GM12873 (cell line): Measurements from ENCODE around the gene PRDM11.

Source experiments
- TF ChIP-seq, protein P1 (sequence below): IDR thresholded peaks from 2 replicates; pipeline ENCODE4 v1.5.1; 2012; ENCODE audit warnings: low read depth, mild to moderate bottlenecking, moderate library complexity, low read length, control low read depth; ENCODE audit not compliant: insufficient read depth; ENCODE audit errors: missing control alignments

Gene PRDM11

GRCh38 chr11:45254070-45254469 is 107.6 kb downstream of the PRDM11 start:
- TF ChIP-seq, protein P1, sequence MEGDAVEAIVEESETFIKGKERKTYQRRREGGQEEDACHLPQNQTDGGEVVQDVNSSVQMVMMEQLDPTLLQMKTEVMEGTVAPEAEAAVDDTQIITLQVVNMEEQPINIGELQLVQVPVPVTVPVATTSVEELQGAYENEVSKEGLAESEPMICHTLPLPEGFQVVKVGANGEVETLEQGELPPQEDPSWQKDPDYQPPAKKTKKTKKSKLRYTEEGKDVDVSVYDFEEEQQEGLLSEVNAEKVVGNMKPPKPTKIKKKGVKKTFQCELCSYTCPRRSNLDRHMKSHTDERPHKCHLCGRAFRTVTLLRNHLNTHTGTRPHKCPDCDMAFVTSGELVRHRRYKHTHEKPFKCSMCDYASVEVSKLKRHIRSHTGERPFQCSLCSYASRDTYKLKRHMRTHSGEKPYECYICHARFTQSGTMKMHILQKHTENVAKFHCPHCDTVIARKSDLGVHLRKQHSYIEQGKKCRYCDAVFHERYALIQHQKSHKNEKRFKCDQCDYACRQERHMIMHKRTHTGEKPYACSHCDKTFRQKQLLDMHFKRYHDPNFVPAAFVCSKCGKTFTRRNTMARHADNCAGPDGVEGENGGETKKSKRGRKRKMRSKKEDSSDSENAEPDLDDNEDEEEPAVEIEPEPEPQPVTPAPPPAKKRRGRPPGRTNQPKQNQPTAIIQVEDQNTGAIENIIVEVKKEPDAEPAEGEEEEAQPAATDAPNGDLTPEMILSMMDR = no peak

DNA sequence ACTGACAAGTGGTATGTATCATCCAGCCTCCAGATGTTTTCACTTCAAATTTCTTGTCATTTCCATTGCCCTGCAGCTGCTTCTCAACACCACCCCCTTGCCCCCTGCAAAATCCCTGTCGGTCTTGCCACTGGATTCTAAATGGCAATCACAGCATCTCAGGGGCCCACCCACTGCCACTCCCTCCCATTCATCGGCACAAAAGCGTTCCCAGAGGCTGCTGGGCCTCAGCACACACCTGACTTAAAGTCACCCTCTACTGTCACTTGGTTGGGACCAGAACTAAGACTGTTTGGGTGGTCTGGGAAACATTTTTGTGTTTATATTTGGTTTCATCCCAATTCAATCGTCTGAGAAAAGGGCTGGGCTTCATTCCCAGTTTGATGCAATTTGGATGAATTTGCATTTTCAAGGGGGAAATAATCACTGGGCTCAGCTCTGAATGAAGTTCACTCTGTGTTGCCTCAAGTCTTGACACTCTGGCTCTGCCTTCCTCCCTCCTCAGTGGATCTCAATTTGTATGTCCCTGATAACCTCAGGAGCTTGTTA is 112.6 kb downstream of the PRDM11 start:
- TF ChIP-seq, protein P1 = no peak

GRCh38 chr11:45259592-45259991 is 113.2 kb downstream of the PRDM11 start:
- TF ChIP-seq, protein P1 = no peak

- TF ChIP-seq, protein P1 = no peak
Observed at GRCh38 chr11:45260071-45260470, 113.6 kb downstream of the PRDM11 start.

GRCh38 chr11:45262900-45263299 is 116.5 kb downstream of the PRDM11 start:
- TF ChIP-seq, protein P1 = no peak

- TF ChIP-seq, protein P1 = no peak
Observed at GRCh38 chr11:45263773-45264172, 117.3 kb downstream of the PRDM11 start.

GRCh38 chr11:45264839-45265515 is 118.5 kb downstream of the PRDM11 start:
- TF ChIP-seq, protein P1 = no peak
